Fibroblast of mammary gland (primary cell): ENCODE data around the gene PXMP2.

Source experiments
- DNase-seq: peaks from one replicate; pipeline ENCODE4 v3.0.0-alpha.2; 2010; ENCODE audit warnings: low read depth
- H3K4me3 ChIP-seq: 2 replicates; pipeline ENCODE4 v1.5.1; 2011; ENCODE audit warnings: low read depth, mild to moderate bottlenecking, low read length, moderate library complexity; ENCODE audit not compliant: control insufficient read depth
- CTCF ChIP-seq: conservative IDR thresholded peaks from 2 replicates; pipeline ENCODE4 v1.5.1; 2011; ENCODE audit warnings: low read depth, low read length, inconsistent platforms; ENCODE audit not compliant: control insufficient read depth, insufficient read depth

The PXMP2 gene

GRCh38 chr12:132660996-132661395 is 26.4 kb upstream of the PXMP2 start:
- TF ChIP-seq CTCF = no peak
- no peak overlapping the region for H3K4me3 ChIP-seq
- no peak for DNase-seq

- no peak for TF ChIP-seq CTCF
- H3K4me3 ChIP-seq = no peak overlapping the region
- DNase-seq = no peak
Measured at GRCh38 chr12:132661972-132662371, 25.4 kb upstream of the PXMP2 start.

DNA sequence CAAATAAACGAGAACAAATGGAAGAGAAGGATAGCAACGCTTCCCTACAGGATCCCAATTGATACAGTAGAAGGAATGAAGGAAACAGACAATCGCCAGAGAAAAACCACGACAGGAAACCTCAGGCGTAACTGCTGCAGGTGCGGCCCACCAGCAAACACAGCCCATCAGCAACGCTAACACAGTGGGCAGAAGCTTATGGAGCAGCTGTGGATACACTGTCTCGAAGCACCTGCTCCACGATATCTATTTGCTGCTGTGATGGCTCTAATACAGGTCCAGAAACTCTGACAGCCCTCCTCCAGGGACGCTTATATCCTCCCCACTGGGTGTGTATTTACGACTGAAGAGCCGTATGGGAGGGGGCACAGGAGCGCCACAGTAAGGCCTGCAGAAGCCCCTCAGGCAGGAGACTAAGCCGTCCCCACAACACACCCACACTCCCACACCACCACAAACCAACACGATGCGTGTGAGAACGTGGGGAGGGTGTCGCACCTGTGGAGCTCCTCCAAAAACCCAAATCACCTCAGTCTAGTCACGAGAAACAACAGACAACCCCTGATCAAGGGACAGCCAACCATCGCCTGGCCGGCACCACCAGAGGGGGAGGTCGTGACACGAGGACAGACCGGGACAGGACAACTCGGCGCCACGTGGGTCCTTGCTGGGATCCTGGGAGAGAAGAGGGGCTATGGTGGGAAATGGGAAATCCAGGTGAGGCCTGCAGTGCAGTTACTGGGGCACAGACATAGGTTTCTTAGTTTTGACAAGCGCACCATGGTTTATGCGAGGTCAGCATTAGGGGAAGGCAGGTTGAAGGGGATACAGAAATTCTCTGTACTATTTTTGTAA is 24.3 kb upstream of the PXMP2 start:
- DNase-seq = no peak
- H3K4me3 ChIP-seq = no peak overlapping the region
- TF ChIP-seq CTCF = no peak

DNA sequence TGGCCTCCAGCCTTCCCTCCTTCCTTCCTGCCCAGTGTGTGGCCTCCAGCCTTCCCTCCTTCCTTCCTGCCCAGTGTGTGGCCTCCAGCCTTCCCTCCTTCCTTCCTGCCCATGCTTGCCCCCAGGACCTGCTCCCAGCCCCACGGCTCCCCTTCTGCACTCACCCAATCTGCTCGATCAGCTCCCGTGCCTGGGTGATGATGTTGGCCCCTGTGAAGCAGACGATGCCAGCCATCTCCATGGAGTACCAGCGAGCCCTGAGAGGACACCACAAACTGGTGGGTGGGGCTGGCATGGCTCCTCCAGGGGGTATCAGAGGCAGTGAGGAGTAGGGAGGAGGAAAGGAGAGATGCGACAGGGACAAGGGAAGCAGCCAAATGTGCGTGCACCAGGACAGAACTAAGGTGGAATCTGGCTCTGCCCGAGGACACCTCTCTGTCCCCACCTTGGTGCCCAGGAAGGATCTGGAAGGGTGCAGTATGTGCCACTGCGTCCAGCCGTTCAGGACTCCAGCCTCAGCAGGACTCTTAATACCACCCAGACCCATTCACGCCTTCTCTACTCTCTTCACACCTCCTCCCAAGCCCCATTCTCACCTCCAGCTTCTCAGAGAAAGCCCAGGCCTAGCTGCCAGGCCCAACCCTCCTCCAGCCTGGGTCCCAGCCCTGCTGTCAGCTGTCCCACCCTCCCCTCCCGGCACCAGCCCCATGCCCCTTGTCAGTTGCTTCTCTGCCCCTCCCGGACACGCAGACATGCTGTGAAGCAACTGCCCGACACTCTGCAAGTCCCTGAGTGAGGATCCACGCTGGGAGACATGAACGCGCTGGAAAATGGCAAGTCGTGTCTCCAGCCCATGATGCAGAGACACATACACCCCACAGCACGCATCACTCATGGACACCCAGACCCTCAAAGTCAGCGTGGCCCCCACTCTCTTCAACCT is 22.9 kb upstream of the PXMP2 start:
- no peak for DNase-seq
- no peak for TF ChIP-seq CTCF
- H3K4me3 ChIP-seq = no peak overlapping the region

GRCh38 chr12:132665149-132665491 is 22.3 kb upstream of the PXMP2 start:
- DNase-seq = no peak
- no peak for TF ChIP-seq CTCF
- H3K4me3 ChIP-seq = no peak overlapping the region

GRCh38 chr12:132665794-132666193 is 21.6 kb upstream of the PXMP2 start:
- no peak for DNase-seq
- no peak overlapping the region for H3K4me3 ChIP-seq
- TF ChIP-seq CTCF = no peak
